Stimulated activated CD8-positive, alpha-beta memory T cell treated with anti-CD3 and anti-CD28 coated beads, Interleukin-7, amount 100 ng/mL, for 48 hours (primary cell): Measurements from ENCODE around the gene RBBP7.

Experiments used
- DNase-seq, 2 donors: peaks; one replicate each; pipeline ENCODE4 v3.0.0-alpha.2; 2020; ENCODE audit warnings: low read depth in 1 of 2; ENCODE audit errors: extremely low read depth in 1 of 2

RBBP7 gene

GRCh38 chrX:16870095-16870861 is at the start of gene RBBP7:
TSS of gene RBBP7 (minus strand) at chrX:16870362. CDS start at chrX:16870053, 309 bp downstream.
- peak; percentile 80 to 88 for DNase-seq

- DNase-seq, result no peak
Observed at GRCh38 chrX:16918979-16919378, 48.8 kb upstream of the RBBP7 start.

- DNase-seq, result no peak
Observed at GRCh38 chrX:16917120-16917519, 47.0 kb upstream of the RBBP7 start.

GRCh38 chrX:16916561-16916960 is 46.4 kb upstream of the RBBP7 start:
- no peak for DNase-seq

GRCh38 chrX:16914058-16914457 is 43.9 kb upstream of the RBBP7 start:
- DNase-seq, result no peak

GRCh38 chrX:16910376-16910775 is 40.2 kb upstream of the RBBP7 start:
- no peak for DNase-seq

- no peak for DNase-seq
Observed at GRCh38 chrX:16903274-16904022, 33.3 kb upstream of the RBBP7 start.

- no peak for DNase-seq
Observed at GRCh38 chrX:16897445-16897844, 27.3 kb upstream of the RBBP7 start.

GRCh38 chrX:16892504-16893362 is 22.6 kb upstream of the RBBP7 start:
- peak in 1 of 2 donors; percentile 35 for DNase-seq

- DNase-seq, result no peak
Observed at GRCh38 chrX:16885628-16886027, 15.5 kb upstream of the RBBP7 start.

- no peak for DNase-seq
Observed at GRCh38 chrX:16883487-16883804, 13.3 kb upstream of the RBBP7 start.

- DNase-seq, result peak in 1 of 2 donors; percentile 53
Observed at GRCh38 chrX:16882702-16883486, 12.7 kb upstream of the RBBP7 start.

GRCh38 chrX:16882169-16882568 is 12.0 kb upstream of the RBBP7 start:
- DNase-seq, result no peak

- DNase-seq, result no peak
Observed at GRCh38 chrX:16876696-16877095, 6.5 kb upstream of the RBBP7 start.

GRCh38 chrX:16874458-16875095 is 4.4 kb upstream of the RBBP7 start:
- DNase-seq, result no peak

GRCh38 chrX:16873106-16873505 is 2.9 kb upstream of the RBBP7 start:
- DNase-seq, result no peak

GRCh38 chrX:16870862-16871815 is 977 bp upstream of the RBBP7 start:
- DNase-seq, result no peak

GRCh38 chrX:16869393-16870094 is 618 bp downstream of the RBBP7 start:
- no peak for DNase-seq
